IMR-90 (cell line): ENCODE data around the gene RER1. TPM values are rescaled to one million over a fixed set of nuclear protein-coding genes. Genes with fewer than 3 reads are reported as not detected.

Experiments
- BHLHE40 ChIP-seq: fragments of 150-350 bp; IDR thresholded peaks from 2 replicates; pipeline ENCODE4 v1.6.1; 2016; ENCODE audit warnings: mild to moderate bottlenecking, low read depth, low read length
- CHD1 ChIP-seq: IDR thresholded peaks from 2 replicates; pipeline ENCODE4 v1.6.1; 2012; ENCODE audit warnings: low read depth, low read length, improper control_type of control experiment
- MAFK ChIP-seq: IDR thresholded peaks from 2 replicates; pipeline ENCODE4 v1.6.1; 2012; ENCODE audit warnings: low read depth, low read length, improper control_type of control experiment
- MXI1 ChIP-seq: IDR thresholded peaks from 2 replicates; pipeline ENCODE4 v1.6.1; 2012; ENCODE audit warnings: low read depth, mild to moderate bottlenecking, low read length, moderate library complexity, borderline replicate concordance
- NFE2L2 ChIP-seq: fragments of 150-350 bp; IDR thresholded peaks from 2 replicates; pipeline ENCODE4 v1.6.1; 2016; ENCODE audit warnings: low read depth, mild to moderate bottlenecking, low read length
- RCOR1 ChIP-seq: IDR thresholded peaks from 2 replicates; pipeline ENCODE4 v1.6.1; 2012; ENCODE audit warnings: mild to moderate bottlenecking, low read length, improper control_type of control experiment; ENCODE audit not compliant: insufficient replicate concordance
- RFX5 ChIP-seq: IDR thresholded peaks from 2 replicates; pipeline ENCODE4 v1.8.0; 2012; ENCODE audit warnings: low read depth, mild to moderate bottlenecking, low read length, moderate library complexity
- SMC3 ChIP-seq: fragments of 150-350 bp; IDR thresholded peaks from 2 replicates; pipeline ENCODE4 v1.6.1; 2016; ENCODE audit warnings: low read depth, mild to moderate bottlenecking, antibody characterized with exemption, low read length, moderate library complexity
- polyA plus RNA-seq, 3 experiments: library from polyadenylated mRNA; depleted of rRNA; stranded (reverse); fragments of >200 nt; gene quantifications; 2 replicates each; pipeline ENCODE4 v1.2.3, GENCODE V29; 2012; ENCODE audit warnings: low replicate concordance in 1 of 3
- total RNA-seq: library from RNA; depleted of rRNA; stranded (reverse); fragments of >200 nt; gene quantifications from 2 replicates; pipeline ENCODE4 v1.2.3, GENCODE V29; 2012

The RER1 gene
- total and polyA plus RNA-seq, 2 of the 4 experiments (the other 2 are of a cell fraction): 47.1 to 240 TPM

DNA sequence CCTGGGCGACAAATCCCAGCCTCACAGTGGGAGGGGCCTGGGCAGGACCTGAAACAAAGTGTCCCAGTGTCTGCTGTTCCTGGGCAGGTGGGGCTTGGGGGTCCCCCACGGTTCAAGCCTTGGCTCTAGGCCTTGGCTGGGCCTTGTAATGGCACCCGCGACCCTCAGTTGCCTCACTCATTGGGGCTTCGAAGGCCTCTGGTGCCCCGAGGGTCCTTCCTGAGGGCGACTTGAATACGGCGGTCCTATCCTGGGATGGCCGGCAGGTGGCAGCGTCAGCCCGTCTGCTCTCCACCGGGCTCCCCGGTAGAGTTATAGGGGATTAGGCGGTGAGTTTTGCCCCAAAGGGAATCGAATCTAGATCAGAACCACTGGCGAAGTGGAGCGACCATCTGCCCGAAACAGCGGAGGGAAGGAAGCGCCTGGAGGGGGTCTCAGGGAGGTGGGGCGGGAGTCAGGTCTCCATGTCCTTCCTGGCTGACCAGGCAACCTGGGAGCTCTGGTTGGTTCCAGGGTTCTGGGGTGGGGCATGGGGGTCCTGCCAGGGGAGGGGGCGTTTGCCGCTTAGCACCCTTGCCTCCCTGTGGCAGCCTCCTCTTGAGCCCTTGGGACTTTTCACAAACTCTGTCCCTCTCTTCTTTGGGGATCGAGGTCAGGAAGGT lies 22.8 kb downstream of the RER1 start (continued):
- no peak for TF ChIP-seq NFE2L2
- no peak for TF ChIP-seq CHD1
- TF ChIP-seq MXI1: no peak
- TF ChIP-seq MAFK: no peak
- TF ChIP-seq RFX5: no peak
- TF ChIP-seq RCOR1: no peak
- no peak for TF ChIP-seq BHLHE40
- TF ChIP-seq SMC3: peak; percentile 86
